GM03348 (cell line): ENCODE measurements around the gene AURKA.
A peak's percentile ranks its signal among the peaks of the same experiment; 100 is the strongest.

ENCODE experiments used
- DNase-seq: peaks from one replicate; pipeline ENCODE4 v3.0.0; 2012; ENCODE audit warnings: low spot score

Gene AURKA

GRCh38 chr20:56392132-56392880 is at the start of gene AURKA, which contains the start of gene CSTF1:
Gene AURKA, minus strand, starts transcription at chr20:56392215. Its CDS starts 4,018 bp downstream, at chr20:56388197.
Gene CSTF1, plus strand, starts transcription at chr20:56392645. Its CDS starts 2,908 bp downstream, at chr20:56395553.
- DNase-seq, result peak; percentile 100

- DNase-seq, result no peak
Measured at GRCh38 chr20:56440346-56441007, 48.5 kb upstream of the AURKA start.

GRCh38 chr20:56439771-56440291 is 47.8 kb upstream of the AURKA start:
- DNase-seq, result peak; percentile 95

GRCh38 chr20:56438284-56438683 is 46.3 kb upstream of the AURKA start:
- DNase-seq, result no peak

- DNase-seq, result no peak
Measured at GRCh38 chr20:56437196-56437960, 45.4 kb upstream of the AURKA start.

- peak; percentile 66 for DNase-seq
Measured at GRCh38 chr20:56433880-56434255, 41.9 kb upstream of the AURKA start.

GRCh38 chr20:56433221-56433879 is 41.3 kb upstream of the AURKA start:
- DNase-seq, result peak; percentile 45

- no peak for DNase-seq
Measured at GRCh38 chr20:56431471-56431870, 39.5 kb upstream of the AURKA start.

GRCh38 chr20:56430957-56431356 is 38.9 kb upstream of the AURKA start:
- DNase-seq, result no peak

GRCh38 chr20:56430461-56430860 is 38.4 kb upstream of the AURKA start:
- DNase-seq, result peak; percentile 31

GRCh38 chr20:56429941-56430340 is 37.9 kb upstream of the AURKA start:
- no peak for DNase-seq

GRCh38 chr20:56429502-56429901 is 37.5 kb upstream of the AURKA start:
- DNase-seq, result peak; percentile 48

GRCh38 chr20:56428881-56429280 is 36.9 kb upstream of the AURKA start:
- no peak for DNase-seq

- DNase-seq, result no peak
Measured at GRCh38 chr20:56428410-56428809, 36.4 kb upstream of the AURKA start.

- DNase-seq, result no peak
Measured at GRCh38 chr20:56427797-56428196, 35.8 kb upstream of the AURKA start.

- DNase-seq, result no peak
Measured at GRCh38 chr20:56426926-56427325, 34.9 kb upstream of the AURKA start.

- no peak for DNase-seq
Measured at GRCh38 chr20:56426026-56426425, 34.0 kb upstream of the AURKA start.

GRCh38 chr20:56424931-56425330 is 32.9 kb upstream of the AURKA start:
- no peak for DNase-seq

GRCh38 chr20:56423886-56424285 is 31.9 kb upstream of the AURKA start:
- DNase-seq, result no peak

- no peak for DNase-seq
Measured at GRCh38 chr20:56423211-56423610, 31.2 kb upstream of the AURKA start.

GRCh38 chr20:56422824-56423189 is 30.8 kb upstream of the AURKA start:
- DNase-seq, result no peak
